T-helper 17 cell (primary cell): ENCODE measurements around the gene OXCT1. TPM values are rescaled to one million over a fixed set of nuclear protein-coding genes. Genes with fewer than 3 reads are reported as not detected.

ENCODE experiments used
- ATAC-seq: fragments of 150-1000 bp; cut with Tn5 transposase; 2 replicates; pipeline ENCODE4 v1.10.0; 2021; ENCODE audit warnings: mild to moderate bottlenecking, moderate library complexity
- DNase-seq, 3 donors: peaks; one replicate each; pipeline versions ENCODE4 v3.0.0 to v3.0.0-alpha.2; 2020 to 2021
- H3K9me3 ChIP-seq: one replicate; pipeline ENCODE4 v1.7.0; 2013; ENCODE audit warnings: low read length, mild to moderate bottlenecking; ENCODE audit not compliant: control insufficient read depth, poor library complexity, severe bottlenecking
- H3K27ac Mint-ChIP-seq: one replicate; pipeline ENCODE4 v1.8.0; 2022; ENCODE audit warnings: mild to moderate bottlenecking, moderate library complexity, mixed read lengths
- H3K27me3 Mint-ChIP-seq: one replicate; pipeline ENCODE4 v1.8.0; 2022; ENCODE audit warnings: mixed read lengths
- H3K36me3 Mint-ChIP-seq: one replicate; pipeline ENCODE4 v1.8.0; 2022; ENCODE audit warnings: low read depth, mixed read lengths
- H3K4me1 Mint-ChIP-seq: one replicate; pipeline ENCODE4 v1.8.0; 2022; ENCODE audit warnings: mild to moderate bottlenecking, mixed read lengths
- H3K4me3 Mint-ChIP-seq: one replicate; pipeline ENCODE4 v1.8.0; 2022; ENCODE audit warnings: mild to moderate bottlenecking, moderate library complexity, mixed read lengths
- total RNA-seq, 4 donors: library from RNA in 2 of 4; stranded (reverse) in 2 of 4; gene quantifications; one replicate each; pipeline ENCODE4 v1.2.3 and lab custom pipeline; 2022 to 2026

OXCT1 gene
- 10 to 100 TPM; 24.4 to 26.5 TPM for total RNA-seq
- 57.3 to 83.3 reads per million in 2 donors for total RNA-seq (lab: John Stamatoyannopoulos, UW)

DNA sequence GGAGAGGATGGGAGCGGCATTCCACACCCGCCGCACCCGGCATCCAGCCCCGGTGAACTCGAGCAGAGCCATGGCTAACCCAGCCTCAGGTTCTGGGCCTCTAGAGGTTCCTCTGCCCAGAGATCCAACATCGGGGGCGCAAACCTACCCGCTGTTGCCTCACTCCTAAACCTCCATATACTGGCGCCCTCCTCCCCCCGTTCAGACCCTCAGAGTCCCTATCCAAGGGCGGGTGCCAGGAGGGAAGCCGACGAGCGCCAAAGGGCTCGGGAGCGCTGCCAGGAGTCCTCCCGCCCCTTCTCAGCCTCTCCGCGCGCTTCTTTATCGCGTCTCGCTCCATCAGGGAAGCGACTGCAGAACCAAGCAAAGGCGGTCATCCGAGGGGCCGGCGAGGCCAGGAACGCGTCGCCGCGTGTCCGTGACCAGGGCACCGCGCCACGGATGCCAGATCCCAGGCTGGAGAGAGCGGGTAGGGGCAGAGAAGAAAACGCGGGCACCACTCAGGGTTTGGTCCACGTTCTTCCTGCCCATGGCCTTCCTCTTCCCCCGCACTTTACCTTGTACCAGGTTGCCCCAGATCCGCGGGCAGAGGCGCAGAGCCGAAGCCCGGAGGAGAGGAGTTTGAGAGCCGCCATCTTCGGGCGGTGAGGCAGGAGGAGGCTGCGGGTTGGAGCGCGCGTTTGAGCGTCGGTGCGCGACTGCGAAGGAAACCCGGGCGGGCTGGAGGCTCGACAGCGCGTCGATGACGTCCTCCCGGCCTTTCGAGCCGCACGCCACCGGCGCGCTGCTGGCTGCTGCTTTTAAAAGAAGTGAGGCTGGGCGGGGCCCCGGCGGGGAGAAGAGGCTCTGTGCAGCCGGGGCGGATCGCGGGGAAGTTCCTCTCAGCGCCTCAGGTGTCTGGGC lies at the start of gene OXCT1:
Gene OXCT1, minus strand, starts transcription at position 702 of the 903 bp plus-strand sequence. Its CDS starts 67 bp downstream, at position 635.
- peak; percentile 86 to 96 (median 90) for DNase-seq
- peaks cover 2% of the 10 kb centered on the region for H3K36me3 Mint-ChIP-seq
- H3K9me3 ChIP-seq = no peaks in the 10 kb centered on the region
- H3K4me3 Mint-ChIP-seq = peak within 1 kb of the TSS; percentile 90
- peaks cover 34% of the 10 kb centered on the region for H3K4me1 Mint-ChIP-seq
- peak; percentile 96 for ATAC-seq
- no peaks in the 10 kb centered on the region for H3K27me3 Mint-ChIP-seq
- H3K27ac Mint-ChIP-seq = peak within 1 kb of the TSS; percentile 93

DNA sequence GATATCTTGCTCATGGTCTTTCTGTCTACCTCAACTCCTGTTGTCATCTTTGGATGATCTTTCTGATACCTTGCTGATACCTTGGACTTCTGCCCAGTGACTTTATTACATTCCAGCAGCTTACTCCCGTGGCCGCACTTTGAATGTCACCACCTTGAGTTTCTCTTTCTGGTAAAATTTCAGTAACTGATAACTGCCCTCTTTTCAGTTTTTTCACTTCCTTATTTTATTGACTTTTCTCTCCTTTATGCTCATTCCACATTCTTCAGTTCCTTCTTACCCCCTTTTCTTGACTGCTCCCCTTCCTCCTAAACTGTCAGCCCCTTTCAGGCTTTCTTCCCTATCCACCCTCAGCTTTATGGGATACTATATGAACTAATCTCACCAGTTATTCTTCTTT lies 47.9 kb upstream of the OXCT1 start:
- Mint-ChIP-seq H3K4me1 (peaks cover 8% of the 10 kb centered on the region), H3K27me3 (no peaks in the 10 kb centered on the region), H3K36me3 (peaks cover 4% of the 10 kb centered on the region), H3K27ac (peak overlapping the region; percentile 83), H3K4me3 (no peak overlapping the region)
- no peak for DNase-seq
- H3K9me3 ChIP-seq = no peaks in the 10 kb centered on the region
- ATAC-seq = no peak

DNA sequence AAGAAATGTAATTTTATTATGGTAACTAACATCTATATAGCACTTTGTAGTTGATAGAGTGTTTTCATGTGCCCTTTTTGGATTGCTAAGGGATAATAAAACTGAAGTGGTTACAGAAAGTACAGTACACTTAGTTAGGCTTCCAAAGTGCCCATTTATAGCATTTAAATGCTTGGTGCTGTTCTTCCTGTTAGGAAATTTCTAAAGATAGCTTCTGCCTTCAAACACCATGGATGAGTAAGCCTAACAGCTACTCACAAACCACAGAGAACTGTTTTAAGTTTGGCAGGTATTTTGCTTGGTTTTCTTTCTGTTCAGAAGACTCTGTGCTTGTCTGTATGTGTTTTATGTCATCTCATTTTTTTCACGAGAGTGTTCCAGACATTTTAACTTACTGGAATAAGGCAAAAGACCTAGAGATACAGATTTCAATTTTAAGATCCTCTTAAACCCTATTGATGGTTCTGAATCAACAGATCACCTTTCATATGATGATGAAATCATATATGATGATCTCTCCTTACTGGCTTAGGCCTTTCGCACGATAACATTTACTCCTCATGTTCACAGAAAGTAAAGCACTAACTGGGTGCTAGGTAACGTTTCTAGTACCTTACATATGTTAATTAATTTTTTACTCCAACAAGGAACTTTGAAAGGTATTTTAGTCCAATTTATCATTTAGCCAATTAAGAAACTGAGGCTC lies 38.3 kb upstream of the OXCT1 start:
- H3K9me3 ChIP-seq = no peaks in the 10 kb centered on the region
- peaks cover 27% of the 10 kb centered on the region for H3K4me1 Mint-ChIP-seq
- H3K27ac Mint-ChIP-seq = no peak overlapping the region
- peaks cover 6% of the 10 kb centered on the region for H3K36me3 Mint-ChIP-seq
- H3K4me3 Mint-ChIP-seq = no peak overlapping the region
- H3K27me3 Mint-ChIP-seq = no peaks in the 10 kb centered on the region
- ATAC-seq = no peak
- no peak for DNase-seq

DNA sequence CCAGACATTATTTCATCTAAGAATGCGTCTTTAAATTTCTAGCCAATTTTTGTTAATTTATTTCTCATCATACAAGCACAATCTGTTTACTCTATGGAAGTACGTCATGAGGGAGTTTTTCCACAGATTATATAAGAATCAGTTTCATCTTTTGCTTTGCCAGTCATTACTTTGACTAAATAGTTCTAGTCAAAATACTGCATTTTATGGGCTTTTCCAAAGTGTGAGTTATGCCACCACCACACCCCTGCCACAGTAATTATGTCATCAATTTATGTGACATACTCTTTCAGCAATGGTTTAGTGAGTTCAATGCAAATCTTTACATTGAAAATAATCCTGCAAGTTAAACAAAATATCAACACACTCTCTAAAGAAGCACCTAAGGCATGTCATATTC lies 35.9 kb upstream of the OXCT1 start:
- H3K27ac Mint-ChIP-seq = peak overlapping the region; percentile 45
- H3K4me1 Mint-ChIP-seq = peaks cover 34% of the 10 kb centered on the region
- no peaks in the 10 kb centered on the region for H3K9me3 ChIP-seq
- no peaks in the 10 kb centered on the region for H3K27me3 Mint-ChIP-seq
- ATAC-seq (no peak), DNase-seq (no peak)
- no peak overlapping the region for H3K4me3 Mint-ChIP-seq
- H3K36me3 Mint-ChIP-seq = peaks cover 6% of the 10 kb centered on the region

DNA sequence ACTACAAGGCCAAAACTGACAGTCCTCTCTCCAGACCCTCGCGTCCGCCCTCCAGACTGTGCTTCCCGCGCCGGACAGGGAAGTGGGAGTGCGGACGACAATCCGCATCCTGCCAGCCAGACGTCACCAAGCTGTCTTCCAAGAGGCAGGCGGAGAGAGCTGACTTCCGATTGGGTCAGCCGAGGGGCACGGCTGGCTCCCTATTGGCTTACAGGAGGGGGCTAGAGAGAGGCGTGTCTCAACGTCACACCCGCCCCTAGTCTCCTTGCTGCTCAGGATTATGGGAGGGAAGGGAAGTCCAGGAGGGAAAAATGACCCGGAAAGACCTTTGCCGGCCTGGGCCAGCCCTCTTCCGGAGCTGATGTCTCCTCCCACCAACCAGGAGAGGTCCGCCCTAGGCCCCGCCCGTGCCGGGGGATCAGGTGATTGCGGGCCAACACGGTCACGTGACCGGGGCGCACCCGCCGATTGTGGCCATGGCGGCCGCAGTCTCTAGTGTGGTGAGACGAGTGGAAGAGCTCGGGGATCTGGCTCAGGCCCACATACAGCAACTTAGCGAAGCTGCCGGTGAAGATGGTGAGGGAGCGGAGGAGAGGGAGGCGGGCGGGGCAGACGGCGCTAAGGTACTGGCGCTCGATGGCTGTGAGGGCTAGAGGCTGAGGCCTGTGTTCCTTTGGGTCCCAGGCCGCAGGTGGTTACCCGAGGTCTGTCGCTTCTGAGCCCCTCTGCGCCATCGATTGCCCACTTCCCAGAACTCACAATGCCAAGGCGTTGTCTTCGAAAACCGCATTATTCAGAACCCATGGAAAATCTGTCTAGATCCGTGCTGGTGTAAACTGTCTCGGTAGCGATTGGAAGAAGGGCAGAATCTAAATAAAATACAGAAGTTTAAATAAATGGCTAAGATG lies 33.9 kb upstream of the OXCT1 start, which contains the start of gene RIMOC1:
Gene RIMOC1, plus strand, starts transcription at position 453 of the 908 bp plus-strand sequence. Its CDS starts 24 bp downstream, at position 477.
- H3K27ac Mint-ChIP-seq = peak within 1 kb of the TSS; percentile 99
- peaks cover 3% of the 10 kb centered on the region for H3K36me3 Mint-ChIP-seq
- DNase-seq (peak; percentile 94 to 95 (median 95)), ATAC-seq (peak; percentile 90)
- peaks cover 5% of the 10 kb centered on the region for H3K27me3 Mint-ChIP-seq
- H3K4me1 Mint-ChIP-seq = peaks cover 31% of the 10 kb centered on the region
- H3K9me3 ChIP-seq = no peaks in the 10 kb centered on the region
- peak within 1 kb of the TSS; percentile 98 for H3K4me3 Mint-ChIP-seq

DNA sequence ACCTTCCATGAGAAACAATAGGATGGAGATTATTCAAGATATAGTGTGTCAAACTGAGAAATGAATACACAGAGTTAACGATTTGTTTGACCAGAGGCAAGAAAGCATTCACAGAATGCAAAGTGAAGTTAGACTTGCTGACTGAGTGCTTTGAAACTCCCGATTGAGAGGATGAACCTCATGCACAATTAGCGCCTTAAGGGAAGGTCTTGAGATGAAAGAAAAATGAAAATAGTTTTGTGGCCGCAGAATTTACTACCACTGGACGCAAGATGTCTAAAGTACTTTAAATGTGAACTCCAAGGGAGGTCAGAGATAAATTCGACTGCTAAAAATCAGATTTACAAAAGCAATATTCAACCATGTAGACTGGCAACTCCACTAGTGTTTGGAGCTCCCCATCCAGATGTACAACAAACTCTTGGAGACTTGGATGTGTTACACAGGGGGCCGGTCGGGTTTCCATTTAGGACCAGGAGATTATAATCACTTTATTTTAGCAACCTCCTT lies 33.2 kb upstream of the OXCT1 start:
- no peak for ATAC-seq
- peaks cover 31% of the 10 kb centered on the region for H3K4me1 Mint-ChIP-seq
- H3K27me3 Mint-ChIP-seq = peaks cover 5% of the 10 kb centered on the region
- H3K9me3 ChIP-seq = no peaks in the 10 kb centered on the region
- H3K4me3 Mint-ChIP-seq = peak overlapping the region; percentile 98
- DNase-seq = no peak
- H3K36me3 Mint-ChIP-seq = peaks cover 3% of the 10 kb centered on the region
- peak overlapping the region; percentile 99 for H3K27ac Mint-ChIP-seq

DNA sequence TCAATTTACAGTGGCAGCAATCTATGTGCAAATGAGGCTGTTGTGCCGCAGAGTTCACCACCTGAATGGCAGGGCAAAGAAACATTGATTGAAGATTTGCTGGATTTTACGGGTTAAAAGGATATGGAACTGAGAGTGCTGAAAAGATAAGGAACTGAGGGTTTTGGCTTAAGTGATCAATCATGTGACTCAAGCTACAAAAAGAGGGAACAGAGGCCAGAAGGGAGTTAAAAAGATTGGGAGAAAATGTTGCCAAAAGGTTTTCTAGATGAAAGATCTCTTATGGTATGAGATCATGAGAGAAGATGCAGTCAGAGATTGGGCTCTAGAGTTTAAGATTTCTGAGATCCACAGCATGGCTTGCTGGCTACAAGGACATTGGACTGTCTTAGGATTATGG lies 26.0 kb upstream of the OXCT1 start:
- Mint-ChIP-seq H3K36me3 (peaks cover 2% of the 10 kb centered on the region), H3K4me1 (peaks cover 12% of the 10 kb centered on the region), H3K4me3 (no peak overlapping the region), H3K27me3 (peaks cover 35% of the 10 kb centered on the region), H3K27ac (no peak overlapping the region)
- DNase-seq = no peak
- ATAC-seq = no peak
- H3K9me3 ChIP-seq = no peaks in the 10 kb centered on the region

DNA sequence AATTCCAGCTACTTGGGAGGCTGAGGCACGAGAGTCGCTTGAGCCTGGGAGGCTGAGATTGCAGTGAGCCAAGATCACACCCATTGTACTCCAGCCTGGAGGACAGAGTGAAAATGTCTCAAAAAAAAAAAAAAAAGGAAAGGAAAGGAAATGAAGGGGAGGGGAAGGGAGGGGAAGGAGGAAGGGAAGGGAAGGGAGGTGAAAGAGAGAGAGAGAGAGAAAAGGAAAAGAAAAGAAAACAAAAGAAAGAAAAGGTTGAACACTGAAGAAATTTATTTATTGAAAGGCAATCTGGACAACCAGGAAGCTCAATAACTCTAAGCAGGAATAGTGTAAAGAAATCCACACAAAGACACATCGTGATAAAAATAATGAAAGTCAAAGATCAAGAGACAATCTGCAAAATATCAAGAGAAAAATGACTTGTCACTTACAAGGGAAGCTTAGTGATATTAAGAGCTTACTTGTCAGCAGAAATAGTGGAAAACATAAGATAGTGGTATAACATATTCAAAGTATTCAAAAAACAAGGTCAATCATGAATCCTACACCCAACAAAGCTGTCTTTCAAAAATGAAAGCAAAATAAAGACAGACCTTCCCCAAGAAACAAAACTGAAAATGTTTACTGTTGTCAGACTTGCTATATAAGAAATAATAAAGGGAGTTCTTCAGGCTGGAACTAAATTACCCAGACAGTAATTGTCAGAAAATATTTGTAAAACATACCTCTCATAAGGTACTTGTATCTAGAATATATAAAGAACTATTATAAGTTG lies 23.0 kb upstream of the OXCT1 start:
- DNase-seq (no peak), ATAC-seq (no peak)
- Mint-ChIP-seq H3K27me3 (peaks cover 32% of the 10 kb centered on the region), H3K27ac (peak overlapping the region; percentile 19), H3K4me3 (peak overlapping the region; percentile 71), H3K36me3 (peaks cover 2% of the 10 kb centered on the region), H3K4me1 (peaks cover 16% of the 10 kb centered on the region)
- H3K9me3 ChIP-seq = no peaks in the 10 kb centered on the region

DNA sequence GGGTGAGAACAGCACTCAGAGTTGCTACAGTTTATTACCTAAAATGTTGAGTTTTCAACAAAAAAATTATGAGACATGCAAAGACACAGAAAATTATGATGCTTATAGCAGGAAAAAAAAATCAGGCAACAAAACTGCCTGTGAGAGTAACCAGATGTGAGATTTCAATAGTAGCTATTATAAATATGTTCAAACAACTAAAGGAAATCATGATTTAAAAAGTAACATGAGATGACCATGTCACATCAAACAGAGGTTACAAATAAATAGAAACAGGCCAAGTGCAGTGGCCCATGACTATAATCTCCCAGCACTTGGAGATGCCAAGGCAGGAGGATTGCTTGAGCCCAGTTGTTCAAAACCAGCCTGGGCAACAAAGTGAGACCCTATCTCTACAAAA lies 21.8 kb upstream of the OXCT1 start:
- H3K36me3 Mint-ChIP-seq = peaks cover 2% of the 10 kb centered on the region
- H3K4me1 Mint-ChIP-seq = peaks cover 16% of the 10 kb centered on the region
- DNase-seq = no peak
- H3K27ac Mint-ChIP-seq = peak overlapping the region; percentile 19
- H3K9me3 ChIP-seq = no peaks in the 10 kb centered on the region
- no peak overlapping the region for H3K4me3 Mint-ChIP-seq
- H3K27me3 Mint-ChIP-seq = peaks cover 43% of the 10 kb centered on the region
- no peak for ATAC-seq

DNA sequence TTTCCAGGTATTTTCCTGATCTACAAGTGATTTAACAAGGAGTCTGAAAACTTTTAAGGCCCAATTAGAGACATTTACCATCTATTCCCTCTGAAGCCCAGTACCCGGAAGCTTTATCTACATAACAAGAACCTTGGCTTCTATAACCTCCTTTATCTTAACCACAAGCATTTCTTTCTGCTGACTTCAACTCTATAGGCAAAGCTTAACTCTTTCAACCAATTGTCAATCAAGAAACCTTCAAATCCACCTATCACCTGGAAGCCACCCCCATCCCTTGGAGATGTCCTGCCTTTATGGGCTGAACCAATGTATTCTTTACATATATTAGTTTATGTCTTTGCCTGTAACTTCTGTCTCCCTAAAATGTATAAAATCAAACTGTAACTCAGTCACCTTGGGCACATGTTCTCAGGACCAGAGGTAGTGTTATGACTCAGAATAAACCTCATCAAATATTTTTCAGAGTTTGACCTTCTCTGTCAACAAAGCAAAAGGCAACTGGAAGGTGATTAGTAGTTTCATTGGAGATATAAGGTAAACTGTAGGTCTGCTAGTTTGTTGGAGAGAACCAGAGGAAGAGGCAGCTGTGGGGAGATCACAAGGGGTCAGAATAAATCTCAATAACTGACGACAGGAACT lies 21.0 kb upstream of the OXCT1 start:
- no peaks in the 10 kb centered on the region for H3K9me3 ChIP-seq
- peaks cover 16% of the 10 kb centered on the region for H3K4me1 Mint-ChIP-seq
- H3K36me3 Mint-ChIP-seq = peaks cover 2% of the 10 kb centered on the region
- peaks cover 36% of the 10 kb centered on the region for H3K27me3 Mint-ChIP-seq
- H3K4me3 Mint-ChIP-seq = no peak overlapping the region
- DNase-seq (no peak), ATAC-seq (peak; percentile 54)
- peak overlapping the region; percentile 1 for H3K27ac Mint-ChIP-seq

DNA sequence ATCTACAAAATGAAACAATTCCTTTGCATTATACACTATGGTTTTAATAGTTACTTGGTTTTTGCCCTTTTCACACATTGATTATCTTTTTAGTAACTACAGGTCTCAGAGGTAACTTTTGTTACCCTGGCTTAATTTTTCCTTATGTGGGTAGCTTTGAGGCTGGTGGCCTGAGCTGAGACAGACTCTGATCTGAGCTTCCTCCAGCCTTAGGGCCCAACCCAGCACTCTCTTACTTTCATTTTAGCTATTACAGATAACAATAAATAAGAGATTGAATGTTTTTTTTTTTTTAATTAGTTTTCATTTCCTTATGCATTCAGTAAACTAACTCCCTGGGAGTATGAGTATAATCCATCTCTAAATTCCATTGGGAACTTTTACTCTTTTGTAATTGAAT lies 15.1 kb upstream of the OXCT1 start:
- DNase-seq (no peak), ATAC-seq (no peak)
- Mint-ChIP-seq H3K4me1 (peaks cover 2% of the 10 kb centered on the region), H3K4me3 (no peak overlapping the region), H3K27me3 (peaks cover 27% of the 10 kb centered on the region), H3K27ac (no peak overlapping the region), H3K36me3 (peaks cover under 1% of the 10 kb centered on the region)
- no peaks in the 10 kb centered on the region for H3K9me3 ChIP-seq
